ENCODE results near the gene RABGGTA.
"Not testable (repeated sequence)": the region's sequence is repeated elsewhere in the genome, so short reads cannot be mapped to it uniquely, and the experiment has no call there.

RABGGTA gene

GRCh38 chr14:24250354-24250753 lies 21.0 kb downstream of the RABGGTA start:
- H3K4me2 ChIP-seq: peak overlapping the region; percentile 11 to 62 (median 46); a peak in 20 of 22 replicates
- peak overlapping the region in 3 of 11 experiments; percentile 4 to 5 (median 5); a peak in 2 of 22 replicates for H3K9ac ChIP-seq
- no peak for TF ChIP-seq Cebpa-rat (IDR thresholded peaks at IDR 0.05)

DNA sequence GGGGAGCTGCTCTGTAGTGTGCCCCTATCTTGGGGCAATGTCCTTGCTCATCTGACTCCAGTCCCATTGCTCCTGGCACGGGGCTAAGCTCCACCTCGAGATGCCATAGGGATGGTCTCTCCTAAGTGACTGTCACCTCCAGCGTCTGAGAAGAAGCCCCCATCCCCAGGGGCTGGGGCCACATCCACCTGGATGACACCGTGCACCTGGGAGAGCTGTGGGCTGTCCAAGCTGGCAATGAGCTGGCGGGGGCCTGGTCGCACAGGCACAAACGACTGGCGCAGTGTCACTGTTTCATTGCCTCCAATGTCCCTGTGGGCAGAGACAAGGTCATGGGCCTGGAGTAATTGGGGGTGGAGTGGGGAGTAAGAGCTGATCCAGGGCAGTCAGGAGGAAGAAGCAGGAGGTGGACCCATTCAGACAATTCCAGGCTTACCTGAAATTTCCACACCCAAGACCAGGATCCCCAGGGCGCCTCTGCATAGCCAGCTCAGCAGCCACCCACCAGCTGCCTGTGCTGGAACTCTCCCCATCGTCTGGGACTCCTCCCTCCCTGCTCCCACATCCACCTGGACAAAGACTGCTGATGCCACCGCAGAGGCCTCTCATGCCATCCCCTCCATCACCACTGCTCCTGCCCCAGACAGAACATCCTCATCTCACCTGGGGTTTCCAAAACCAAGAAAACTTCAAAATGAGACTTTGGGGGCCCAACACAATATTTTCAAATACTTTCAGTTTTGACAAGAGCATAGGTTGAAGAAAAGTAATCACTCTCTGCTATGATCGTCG lies 22.0 kb downstream of the RABGGTA start:
- H3K9ac ChIP-seq: no peak overlapping the region
- H3K36me3 ChIP-seq: peaks cover 0 to 35% (median 17%) of the 10 kb centered on the region in 11 experiments; a peak in 11 of 22 replicates
- no peak overlapping the region for H3K4me3 ChIP-seq
- H3K9me3 ChIP-seq (replicated peaks in 1 of 11): no peaks in the 10 kb centered on the region
- TF ChIP-seq Cebpa-rat (IDR thresholded peaks at IDR 0.05): no peak
- no peaks in the 10 kb centered on the region for H4K20me1 ChIP-seq
- H3K4me2 ChIP-seq: peak overlapping the region in 1 of 11 experiments; percentile 57; a peak in 1 of 22 replicates
- H3K27me3 ChIP-seq: no peaks in the 10 kb centered on the region
- H3K4me1 ChIP-seq: peaks cover 9 to 44% (median 25%) of the 10 kb centered on the region in 10 experiments
- H3K27ac ChIP-seq: no peak overlapping the region

More at GRCh38 chr14:24250354-24250753, 21.0 kb downstream of the RABGGTA start:
- Histone ChIP-seq H3K27me3 (no peaks in the 10 kb centered on the region), H3K4me3 (no peak overlapping the region), H4K20me1 (no peaks in the 10 kb centered on the region), H3K9me3 (replicated peaks in 1 of 11) (no peaks in the 10 kb centered on the region), H3K4me1 (peaks cover 9 to 35% (median 25%) of the 10 kb centered on the region in 10 experiments), H3K36me3 (peaks cover 0 to 44% (median 26%) of the 10 kb centered on the region in 11 experiments; a peak in 13 of 22 replicates), H3K27ac (peak overlapping the region in 3 of 11 experiments; percentile 4 to 25 (median 9); a peak in 2 of 22 replicates)

- TF ChIP-seq Cebpa-rat (IDR thresholded peaks at IDR 0.05): no peak
- H3K27me3 ChIP-seq: no peaks in the 10 kb centered on the region
- peaks cover 18 to 55% (median 39%) of the 10 kb centered on the region in 10 experiments for H3K4me1 ChIP-seq
- peak overlapping the region in 8 of 11 experiments; percentile 20 to 80 (median 56); a peak in 14 of 22 replicates for H3K4me2 ChIP-seq
- 0 out of 22 replicates have a peak overlapping the region, but pooled peaks of 2 of the 11 experiments have one; percentile 49 to 53 for H3K9ac ChIP-seq
- no peaks in the 10 kb centered on the region for H3K9me3 ChIP-seq (replicated peaks in 1 of 11)
- peaks cover 0 to 15% (median 0%) of the 10 kb centered on the region in 11 experiments; a peak in 7 of 22 replicates for H3K36me3 ChIP-seq
- H4K20me1 ChIP-seq: no peaks in the 10 kb centered on the region
- H3K4me3 ChIP-seq: no peak overlapping the region
- H3K27ac ChIP-seq: peak overlapping the region in 3 of 11 experiments; percentile 28 to 58 (median 53); a peak in 4 of 22 replicates
Observed at GRCh38 chr14:24247422-24247821, 24.0 kb downstream of the RABGGTA start.

- H3K36me3 ChIP-seq: peaks cover 0 to 12% (median 0%) of the 10 kb centered on the region in 11 experiments; a peak in 4 of 22 replicates
- TF ChIP-seq Cebpa-rat (IDR thresholded peaks at IDR 0.05): no peak
- H3K9ac ChIP-seq: peak overlapping the region in 10 of 11 experiments; percentile 23 to 67 (median 46); a peak in 17 of 22 replicates
- H3K27ac ChIP-seq: peak overlapping the region in 9 of 11 experiments; percentile 6 to 61 (median 47); a peak in 14 of 22 replicates
- H3K27me3 ChIP-seq: no peaks in the 10 kb centered on the region
- H4K20me1 ChIP-seq: peaks cover 2 to 3% (median 3%) of the 10 kb centered on the region in 11 experiments; a peak in 19 of 22 replicates
- H3K4me3 ChIP-seq: no peak overlapping the region
- no peaks in the 10 kb centered on the region for H3K9me3 ChIP-seq (replicated peaks in 1 of 11)
- peaks cover 18 to 52% (median 39%) of the 10 kb centered on the region in 10 experiments for H3K4me1 ChIP-seq
- peak overlapping the region; percentile 5 to 80 (median 51); a peak in 21 of 22 replicates for H3K4me2 ChIP-seq
Observed at GRCh38 chr14:24246765-24247212, 24.6 kb downstream of the RABGGTA start.

DNA sequence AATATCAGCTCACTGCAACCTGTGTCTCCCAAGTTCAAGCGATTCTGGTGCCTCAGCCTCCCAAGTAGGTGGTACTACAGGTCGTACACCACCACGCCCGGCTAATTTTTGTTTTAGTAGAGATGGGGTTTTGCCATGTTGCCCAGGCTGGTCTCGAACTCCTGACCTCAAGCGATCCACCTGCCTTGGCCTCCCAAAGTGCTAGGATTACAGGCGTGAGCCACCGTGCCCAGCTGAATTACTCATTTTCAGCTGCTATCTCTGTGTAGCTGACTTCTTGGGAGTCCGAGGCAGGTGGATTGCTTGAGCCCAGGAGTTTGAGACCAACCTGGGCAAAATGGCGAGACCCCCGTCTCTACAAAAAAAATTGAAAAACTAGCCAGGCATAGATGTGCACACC lies 26.0 kb downstream of the RABGGTA start:
- H3K27me3 ChIP-seq; H3K4me3 ChIP-seq; H3K9me3 ChIP-seq (replicated peaks in 1 of 11); H3K27ac ChIP-seq; H3K4me2 ChIP-seq; H3K9ac ChIP-seq: not testable (repeated sequence)
- H3K36me3 ChIP-seq: peaks cover 8 to 24% (median 11%) of the 10 kb centered on the region in 11 experiments
- H3K4me1 ChIP-seq: peaks cover 28 to 51% (median 43%) of the 10 kb centered on the region in 10 experiments
- H4K20me1 ChIP-seq: peaks cover 15 to 18% (median 17%) of the 10 kb centered on the region in 11 experiments; a peak in 20 of 22 replicates

- peaks cover 26 to 38% (median 36%) of the 10 kb centered on the region in 11 experiments; a peak in 20 of 22 replicates for H4K20me1 ChIP-seq
- peaks cover 28 to 35% (median 29%) of the 10 kb centered on the region in 11 experiments for H3K36me3 ChIP-seq
- no peak for TF ChIP-seq Cebpa-rat (IDR thresholded peaks at IDR 0.05)
- peaks cover 41 to 66% (median 59%) of the 10 kb centered on the region in 10 experiments for H3K4me1 ChIP-seq
- peak overlapping the region; percentile 85 to 96 (median 93) for H3K9ac ChIP-seq
- H3K4me3 ChIP-seq: peak overlapping the region; percentile 67 to 83 (median 74)
- H3K9me3 ChIP-seq (replicated peaks in 1 of 11): no peaks in the 10 kb centered on the region
- H3K27ac ChIP-seq: peak overlapping the region; percentile 91 to 99 (median 97)
- peak overlapping the region; percentile 85 to 99 (median 94) for H3K4me2 ChIP-seq
- no peaks in the 10 kb centered on the region for H3K27me3 ChIP-seq
Observed at GRCh38 chr14:24243336-24243836, 28.0 kb downstream of the RABGGTA start.

GRCh38 chr14:24241829-24242443 lies 29.5 kb downstream of the RABGGTA start:
- Histone ChIP-seq H3K36me3 (peaks cover 43 to 46% (median 43%) of the 10 kb centered on the region in 11 experiments), H3K27me3 (no peaks in the 10 kb centered on the region), H3K9ac (peak overlapping the region; percentile 85 to 96 (median 93))

More at GRCh38 chr14:24241829-24242443, 29.5 kb downstream of the RABGGTA start:
- H3K9me3 ChIP-seq (replicated peaks in 1 of 11): no peaks in the 10 kb centered on the region
- peak overlapping the region; percentile 91 to 99 (median 97) for H3K27ac ChIP-seq
- H4K20me1 ChIP-seq: peaks cover 26 to 51% (median 42%) of the 10 kb centered on the region in 11 experiments; a peak in 20 of 22 replicates
- peaks cover 41 to 70% (median 64%) of the 10 kb centered on the region in 10 experiments for H3K4me1 ChIP-seq
- H3K4me3 ChIP-seq: peak overlapping the region; percentile 67 to 83 (median 74)
- no peak for TF ChIP-seq Cebpa-rat (IDR thresholded peaks at IDR 0.05)
- peak overlapping the region; percentile 84 to 99 (median 94) for H3K4me2 ChIP-seq
